Fibroblast of villous mesenchyme (primary cell): ENCODE data around the gene PSPN. TPM values are rescaled to one million over a fixed set of nuclear protein-coding genes. Genes with fewer than 3 reads are reported as not detected.
A peak's percentile ranks its signal among the peaks of the same experiment; 100 is the strongest.

Source experiments
- DNase-seq: peaks from one replicate; pipeline ENCODE4 v3.0.0-alpha.2; 2010; ENCODE audit warnings: low read depth
- H3K4me3 ChIP-seq: 2 replicates; pipeline ENCODE4 v1.5.1; 2011; ENCODE audit warnings: low read depth, mild to moderate bottlenecking, low read length
- CTCF ChIP-seq: IDR thresholded peaks from 2 replicates; pipeline ENCODE4 v1.5.1; 2012; ENCODE audit warnings: low read depth, mild to moderate bottlenecking, low read length; ENCODE audit not compliant: insufficient read depth
- total RNA-seq: library from RNA; depleted of rRNA; stranded (reverse); fragments of >200 nt; gene quantifications from 2 replicates; pipeline ENCODE4 v1.2.3, GENCODE V29; 2012

The PSPN gene
- total RNA-seq, 1 donor: 1.7 TPM

GRCh38 chr19:6413721-6414643 lies 38.2 kb upstream of the PSPN start:
- DNase-seq: no peak
- TF ChIP-seq CTCF: no peak

GRCh38 chr19:6413291-6413690 lies 37.6 kb upstream of the PSPN start:
- H3K4me3 ChIP-seq: no peak overlapping the region
- no peak for TF ChIP-seq CTCF
- peak; percentile 26 for DNase-seq

More at GRCh38 chr19:6413721-6414643, 38.2 kb upstream of the PSPN start:
- H3K4me3 ChIP-seq: no peak overlapping the region

GRCh38 chr19:6412447-6413091 lies 36.8 kb upstream of the PSPN start:
- peak; percentile 70 for TF ChIP-seq CTCF
- H3K4me3 ChIP-seq: no peak overlapping the region
- no peak for DNase-seq

- TF ChIP-seq CTCF: no peak
- no peak for DNase-seq
Measured at GRCh38 chr19:6412061-6412446, 36.3 kb upstream of the PSPN start.

GRCh38 chr19:6409346-6409745 lies 33.6 kb upstream of the PSPN start:
- no peak for TF ChIP-seq CTCF
- DNase-seq: no peak

More at GRCh38 chr19:6412061-6412446, 36.3 kb upstream of the PSPN start:
- H3K4me3 ChIP-seq: no peak overlapping the region

GRCh38 chr19:6406401-6406800 lies 30.7 kb upstream of the PSPN start:
- no peak overlapping the region for H3K4me3 ChIP-seq
- no peak for TF ChIP-seq CTCF
- DNase-seq: no peak

More at GRCh38 chr19:6409346-6409745, 33.6 kb upstream of the PSPN start:
- no peak overlapping the region for H3K4me3 ChIP-seq
